ENCODE results near the gene CRYGS.

GRCh38 chr3:186540221-186540834 lies 3.9 kb downstream of the CRYGS start:
- TF ChIP-seq CTCF (IDR thresholded peaks at IDR 0.05; ENCODE audit: low read depth, low read length) (peak; percentile 92), EZH2phosphoT487 (IDR thresholded peaks at IDR 0.05; ENCODE audit: low read depth) (no peak)

Data from OCI-LY3 (cell line).